Panc1 (cell line): Measurements from ENCODE around the gene HTR1E. TPM values are rescaled to one million over a fixed set of nuclear protein-coding genes. Genes with fewer than 3 reads are reported as not detected.

ENCODE experiments used
- ATAC-seq: fragments of 200-7000 bp; cut with Tn5 transposase; 2 replicates; pipeline ENCODE4 v1.9.1; 2020; ENCODE audit warnings: mild to moderate bottlenecking, moderate library complexity
- BruUV-seq: library from RNA; stranded (reverse); fragments of 400-500 nt; replicated peaks from 2 replicates; lab custom pipeline; 2021; lab: Mats Ljungman, UMichigan
- CTCF ChIA-PET: fragments of 300-600 bp; sonication (Branson Sonifier 250); formaldehyde crosslinking; loops from one replicate; lab custom pipeline; 2022; ENCODE audit warnings: antibody characterized with exemption; lab: Charles Lee
- POLR2A ChIA-PET: fragments of 300-600 bp; sonication (Branson Sonifier 250); formaldehyde crosslinking; loops from one replicate; lab custom pipeline; 2022; ENCODE audit warnings: antibody characterized with exemption; lab: Charles Lee
- DNase-seq: peaks from one replicate; pipeline ENCODE4 v3.0.0-alpha.2; 2010; ENCODE audit warnings: low read depth, low spot score
- H3K27ac ChIP-seq: 2 replicates; pipeline ENCODE4 v1.5.1; 2011; ENCODE audit warnings: mild to moderate bottlenecking, low read length, inconsistent platforms
- H3K27me3 ChIP-seq: fragments of 200-500 bp; sonication (Bioruptor generic); 2 replicates; pipeline ENCODE4 v1.6.0; 2014; ENCODE audit warnings: low read length, inconsistent platforms; ENCODE audit not compliant: control insufficient read depth, insufficient read depth
- H3K36me3 ChIP-seq: fragments of 200-500 bp; sonication (Bioruptor generic); 2 replicates; pipeline ENCODE4 v1.5.1; 2014; ENCODE audit warnings: inconsistent platforms, mild to moderate bottlenecking, low read length, moderate library complexity; ENCODE audit not compliant: control insufficient read depth, insufficient read depth
- H3K4me1 ChIP-seq: 2 replicates; pipeline ENCODE4 v1.5.1; 2011; ENCODE audit warnings: inconsistent platforms, mild to moderate bottlenecking, low read length, moderate library complexity; ENCODE audit not compliant: control insufficient read depth, insufficient read depth
- H3K4me3 ChIP-seq, 2 experiments: 2 replicates each; pipeline ENCODE4 v1.5.1; 2011 to 2012; ENCODE audit warnings: low read depth in 2 of 2, low read length in 2 of 2, mild to moderate bottlenecking in 2 of 2, inconsistent platforms in 1 of 2, moderate library complexity in 1 of 2
- H3K9me3 ChIP-seq: fragments of 200-500 bp; sonication (Bioruptor generic); 2 replicates; pipeline ENCODE4 v1.5.1; 2014; ENCODE audit warnings: low read depth, mild to moderate bottlenecking, inconsistent platforms, low read length, moderate library complexity; ENCODE audit not compliant: control insufficient read depth, insufficient read depth
- CTCF ChIP-seq: fragments of 450-650 bp; IDR thresholded peaks from 2 replicates; pipeline ENCODE4 v1.5.1; 2017; ENCODE audit warnings: mild to moderate bottlenecking
- POLR2AphosphoS5 ChIP-seq: IDR thresholded peaks from 2 replicates; pipeline ENCODE4 v1.6.1; 2012; ENCODE audit warnings: mild to moderate bottlenecking, low read depth, low read length, moderate library complexity
- REST ChIP-seq, 2 experiments: IDR thresholded peaks; 2 replicates each; pipeline ENCODE4 v1.6.1; 2011 to 2012; ENCODE audit warnings: low read depth in 2 of 2, control low read depth in 1 of 2, low read length in 1 of 2, mild to moderate bottlenecking in 1 of 2, moderate library complexity in 1 of 2; ENCODE audit not compliant: insufficient read depth in 1 of 2
- SIN3A ChIP-seq: IDR thresholded peaks from 2 replicates; pipeline ENCODE4 v1.6.1; 2012; ENCODE audit warnings: low read depth, mild to moderate bottlenecking, low read length, moderate library complexity, borderline replicate concordance; ENCODE audit not compliant: insufficient read depth
- TCF7L2 ChIP-seq: IDR thresholded peaks from 2 replicates; pipeline ENCODE4 v1.6.1; 2011; ENCODE audit warnings: mild to moderate bottlenecking, low read depth, low read length, inconsistent platforms
- in situ Hi-C: cut with HindIII; loops from 2 replicates; pipeline ENCODE4 v1.10.0; 2016; ENCODE audit warnings: low sequenced_read_pairs, low pct_unique_long_range_greater_than_20kb
- intact Hi-C: fragments of 100-400 bp; cut with micrococcal nuclease; formaldehyde crosslinking; loops from one replicate; pipeline ENCODE4 v1.10.0; 2022; ENCODE audit not compliant: unreplicated experiment
- total RNA-seq: library from RNA; stranded (reverse); gene quantifications from one replicate; pipeline ENCODE4 v1.2.1, GENCODE V29; 2021; ENCODE audit not compliant: unreplicated experiment

The HTR1E gene
- total RNA-seq, 1 experiment from 2014 or later, result not detected

GRCh38 chr6:87059943-87060342 lies 122.6 kb downstream of the HTR1E start:
- in situ Hi-C loops (no loop called here), intact Hi-C loops (loop anchor here (10.0 kb wide), 1 partner anchor 1975 kb away; no protein-coding TSS in a partner anchor)
- no peaks in the 10 kb centered on the region for H3K36me3 ChIP-seq
- no peak overlapping the region for H3K27ac ChIP-seq
- H3K4me3 ChIP-seq, result no peak overlapping the region
- no peaks in the 10 kb centered on the region for H3K9me3 ChIP-seq
- POLR2A ChIA-PET, result no interaction called here
- CTCF ChIA-PET, result no interaction called here
- H3K4me1 ChIP-seq, result no peaks in the 10 kb centered on the region
- ATAC-seq, result no peak; the same call in 1 of the 2 replicates
- TF ChIP-seq CTCF, result no peak
- TF ChIP-seq REST (IDR thresholded peaks at IDR 0.05; ENCODE audit: insufficient read depth in 1 of 2, low read depth in 2 of 2, low read length in 1 of 2), result no peak
- no peak for TF ChIP-seq SIN3A
- TF ChIP-seq TCF7L2, result no peak
- TF ChIP-seq POLR2AphosphoS5, result no peak
- BruUV-seq, result no TSS peak
- DNase-seq, result no peak
- peaks cover 6% of the 10 kb centered on the region; the same call in 1 of the 2 replicates for H3K27me3 ChIP-seq

- Histone ChIP-seq H3K9me3 (no peaks in the 10 kb centered on the region), H3K4me3 (no peak overlapping the region), H3K36me3 (no peaks in the 10 kb centered on the region), H3K4me1 (no peaks in the 10 kb centered on the region), H3K27ac (no peak overlapping the region), H3K27me3 (peaks cover 8% of the 10 kb centered on the region; the same call in 1 of the 2 replicates)
- ChIA-PET POLR2A (no interaction called here), CTCF (interaction anchor here (0.7 kb wide), 2 partner anchors 39 to 142 kb away, joined by 3 to 5 read pairs; no protein-coding TSS in a partner anchor)
- no TSS peak for BruUV-seq
- intact Hi-C loops, result loop anchor here (5.0 kb wide), 1 partner anchor 327 kb away; no protein-coding TSS in a partner anchor
- no peak for TF ChIP-seq TCF7L2
- TF ChIP-seq SIN3A, result no peak
- no peak for TF ChIP-seq REST (IDR thresholded peaks at IDR 0.05; ENCODE audit: insufficient read depth in 1 of 2, low read depth in 2 of 2, low read length in 1 of 2)
- no peak for TF ChIP-seq POLR2AphosphoS5
- no peak for TF ChIP-seq CTCF
- in situ Hi-C loops, result no loop called here
- DNase-seq, result no peak
- ATAC-seq, result no peak
Observed at GRCh38 chr6:87065117-87065516, 127.8 kb downstream of the HTR1E start.
